HEK293 (cell line): ENCODE results near the gene ARIH2.

Experiments used
- CTCF ChIA-PET: fragments of 350-600 bp; formaldehyde crosslinking; extraction: SDS; loops from one replicate; lab custom pipeline; 2021; ENCODE audit warnings: antibody characterized with exemption; lab: Yijun Ruan, JAX
- POLR2A ChIA-PET: fragments of 300-600 bp; formaldehyde crosslinking; extraction: SDS; loops from one replicate; lab custom pipeline; 2020; ENCODE audit warnings: antibody characterized with exemption, inconsistent platforms; lab: Yijun Ruan, JAX
- H3K27ac ChIP-seq: fragments of 200-500 bp; sonication (Bioruptor generic); 2 replicates; pipeline ENCODE4 v1.5.1; 2014; ENCODE audit warnings: low read depth, low read length, control low read depth, inconsistent platforms; ENCODE audit errors: extremely low read depth
- H3K36me3 ChIP-seq, 2 experiments: fragments of 200-500 bp in 1 of 2; sonication (Bioruptor generic) in 1 of 2; 1 replicate in 1 of 2; 2 replicates in 1 of 2; pipeline ENCODE4 v1.5.1; 2014 to 2017; ENCODE audit warnings: inconsistent platforms in 2 of 2, low read length in 2 of 2; ENCODE audit not compliant: control insufficient read depth in 2 of 2, insufficient read depth in 1 of 2
- H3K4me1 ChIP-seq: fragments of 200-500 bp; sonication (Bioruptor generic); 2 replicates; pipeline ENCODE4 v1.5.1; 2014; ENCODE audit warnings: mild to moderate bottlenecking, low read length, inconsistent platforms; ENCODE audit not compliant: control insufficient read depth, insufficient read depth
- H3K4me3 ChIP-seq: 2 replicates; pipeline ENCODE4 v1.5.1; 2011; ENCODE audit warnings: low read depth, mild to moderate bottlenecking, control low read depth, low read length, moderate library complexity
- H3K9me3 ChIP-seq: fragments of 200-500 bp; sonication (Bioruptor generic); 2 replicates; pipeline ENCODE4 v1.5.1; 2014; ENCODE audit warnings: low read depth, low read length, inconsistent platforms; ENCODE audit not compliant: control insufficient read depth, insufficient read depth
- BCL11B ChIP-seq: fragments of 450-650 bp; formaldehyde crosslinking; IDR thresholded peaks from 2 replicates; pipeline ENCODE4 v1.5.1; 2016; ENCODE audit warnings: low read depth, missing biosample characterization, missing genetic modification characterization
- CTCF ChIP-seq: fragments of 450-650 bp; formaldehyde crosslinking; IDR thresholded peaks from 2 replicates; pipeline ENCODE4 v1.5.1; 2016; ENCODE audit warnings: missing biosample characterization, missing genetic modification characterization
- EGR2 ChIP-seq: fragments of 450-650 bp; formaldehyde crosslinking; IDR thresholded peaks from 2 replicates; pipeline ENCODE4 v1.5.1; 2016; ENCODE audit warnings: low read depth, missing biosample characterization, missing genetic modification characterization
- HOXA7 ChIP-seq: sonication (generic); formaldehyde crosslinking; IDR thresholded peaks from 2 replicates; pipeline ENCODE4 v1.8.1; 2022; ENCODE audit warnings: missing genetic modification reagents, borderline replicate concordance
- KLF10 ChIP-seq: fragments of 450-650 bp; IDR thresholded peaks from 2 replicates; pipeline ENCODE4 v1.5.1; 2018; ENCODE audit warnings: missing biosample characterization, mild to moderate bottlenecking, missing genetic modification characterization
- MZF1 ChIP-seq: fragments of 450-650 bp; formaldehyde crosslinking; IDR thresholded peaks from 2 replicates; pipeline ENCODE4 v1.5.1; 2017; ENCODE audit warnings: missing biosample characterization, missing genetic modification characterization, borderline replicate concordance
- PRDM2 ChIP-seq: fragments of 450-650 bp; formaldehyde crosslinking; IDR thresholded peaks from 2 replicates; pipeline ENCODE4 v1.5.1; 2016; ENCODE audit warnings: missing biosample characterization, missing genetic modification characterization, borderline replicate concordance
- SCRT1 ChIP-seq: fragments of 450-650 bp; formaldehyde crosslinking; IDR thresholded peaks from 2 replicates; pipeline ENCODE4 v1.5.1; 2016; ENCODE audit warnings: missing biosample characterization, missing genetic modification characterization, borderline replicate concordance
- ZBTB7A ChIP-seq: fragments of 450-650 bp; formaldehyde crosslinking; IDR thresholded peaks from 2 replicates; pipeline ENCODE4 v1.5.1; 2016; ENCODE audit warnings: low read depth, missing biosample characterization, missing genetic modification characterization
- ZFP37 ChIP-seq: fragments of 450-650 bp; formaldehyde crosslinking; IDR thresholded peaks from 2 replicates; pipeline ENCODE4 v1.5.1; 2016; ENCODE audit warnings: missing biosample characterization, missing genetic modification characterization
- ZNF121 ChIP-seq: fragments of 450-650 bp; formaldehyde crosslinking; IDR thresholded peaks from 2 replicates; pipeline ENCODE4 v1.5.1; 2016; ENCODE audit warnings: missing biosample characterization, missing genetic modification characterization
- ZNF132 ChIP-seq: fragments of 450-650 bp; formaldehyde crosslinking; IDR thresholded peaks from 2 replicates; pipeline ENCODE4 v1.5.1; 2017; ENCODE audit warnings: missing biosample characterization, missing genetic modification characterization, borderline replicate concordance
- ZNF211 ChIP-seq: fragments of 450-650 bp; formaldehyde crosslinking; IDR thresholded peaks from 2 replicates; pipeline ENCODE4 v1.5.1; 2016; ENCODE audit warnings: low read depth, missing biosample characterization, missing genetic modification characterization
- ZNF280C ChIP-seq: fragments of 450-650 bp; formaldehyde crosslinking; IDR thresholded peaks from 2 replicates; pipeline ENCODE4 v1.5.1; 2016; ENCODE audit warnings: missing biosample characterization, missing genetic modification characterization
- ZNF398 ChIP-seq: fragments of 450-650 bp; formaldehyde crosslinking; IDR thresholded peaks from 2 replicates; pipeline ENCODE4 v1.5.1; 2017; ENCODE audit warnings: missing biosample characterization, missing genetic modification characterization
- ZNF555 ChIP-seq: fragments of 450-650 bp; formaldehyde crosslinking; conservative IDR thresholded peaks from 2 replicates; pipeline ENCODE4 v1.5.1; 2017; ENCODE audit warnings: missing biosample characterization, mild to moderate bottlenecking, missing genetic modification characterization, inconsistent platforms
- ZNF629 ChIP-seq: fragments of 450-650 bp; formaldehyde crosslinking; IDR thresholded peaks from 2 replicates; pipeline ENCODE4 v1.5.1; 2017; ENCODE audit warnings: missing biosample characterization, missing genetic modification characterization
- ZNF664 ChIP-seq: fragments of 450-650 bp; formaldehyde crosslinking; IDR thresholded peaks from 2 replicates; pipeline ENCODE4 v1.5.1; 2016; ENCODE audit warnings: missing biosample characterization, missing genetic modification characterization
- ZNF777 ChIP-seq: fragments of 450-650 bp; formaldehyde crosslinking; IDR thresholded peaks from 2 replicates; pipeline ENCODE4 v1.5.1; 2017; ENCODE audit warnings: missing biosample characterization, missing genetic modification characterization, borderline replicate concordance
- ZNF843 ChIP-seq: fragments of 450-650 bp; formaldehyde crosslinking; IDR thresholded peaks from 2 replicates; pipeline ENCODE4 v1.5.1; 2016; ENCODE audit warnings: missing biosample characterization, missing genetic modification characterization
- ZSCAN16 ChIP-seq: fragments of 450-650 bp; formaldehyde crosslinking; IDR thresholded peaks from 2 replicates; pipeline ENCODE4 v1.5.1; 2016; ENCODE audit warnings: missing biosample characterization, missing genetic modification characterization
- ZSCAN18 ChIP-seq: fragments of 450-650 bp; formaldehyde crosslinking; IDR thresholded peaks from 2 replicates; pipeline ENCODE4 v1.5.1; 2016; ENCODE audit warnings: missing biosample characterization, missing genetic modification characterization
- ZSCAN30 ChIP-seq: fragments of 450-650 bp; IDR thresholded peaks from 2 replicates; pipeline ENCODE4 v1.5.1; 2018; ENCODE audit warnings: missing biosample characterization, mild to moderate bottlenecking, missing genetic modification characterization, moderate library complexity

The ARIH2 gene

GRCh38 chr3:48898383-48899234, 20.0 kb upstream of the ARIH2 start, which contains the start of gene SLC25A20:
Gene SLC25A20 (minus strand): TSS chr3:48898882. CDS start chr3:48898794, 88 bp downstream.
- Histone ChIP-seq H3K36me3 (no peaks in the 10 kb centered on the region), H3K9me3 (no peaks in the 10 kb centered on the region), H3K4me1 (no peaks in the 10 kb centered on the region; the same call in 1 of the 2 replicates), H3K4me3 (peak within 1 kb of the TSS; percentile 83), H3K27ac (peak within 1 kb of the TSS; percentile 38; the same call in 1 of the 2 replicates)
- ChIA-PET POLR2A (interaction anchor here (1.0 to 1.8 kb wide), 3 partner anchors 20 to 181 kb away, joined by 3 to 6 read pairs (median 3); partner anchors contain the start of genes ARIH2, IP6K2 and PRKAR2A), CTCF (no interaction called here)
- TF ChIP-seq CTCF (tag by site-specific recombination) (peak; percentile 43; the same call in 1 of the 2 replicates), ZNF280C (tag by site-specific recombination) (no peak), ZBTB7A (no peak), SCRT1 (tag by site-specific recombination) (no peak), ZFP37 (tag by site-specific recombination) (no peak), ZNF398 (tag by site-specific recombination) (no peak), ZNF211 (tag by site-specific recombination) (no peak), ZNF664 (tag by site-specific recombination) (no peak), ZSCAN16 (no peak), ZNF843 (tag by site-specific recombination) (0 out of 2 replicates have a peak, but pooled peaks have one; percentile 18), EGR2 (peak; percentile 31; the same call in 1 of the 2 replicates), ZNF777 (tag by site-specific recombination) (peak; percentile 41; the same call in 1 of the 2 replicates), ZNF121 (no peak), ZSCAN30 (no peak), KLF10 (tag by site-specific recombination) (peak; percentile 76), BCL11B (tag by site-specific recombination) (peak; percentile 65; the same call in 1 of the 2 replicates), MZF1 (tag by site-specific recombination) (no peak), ZNF555 (no peak), ZNF132 (no peak), ZSCAN18 (tag by site-specific recombination) (no peak), HOXA7 (no peak), ZNF629 (tag by site-specific recombination) (0 out of 2 replicates have a peak, but pooled peaks have one; percentile 9), PRDM2 (tag by site-specific recombination) (no peak)
